HepG2 (cell line): Measurements from ENCODE around the gene RNASE8. TPM values are rescaled to one million over a fixed set of nuclear protein-coding genes. Genes with fewer than 3 reads are reported as not detected.

Experiments used
- HES4 ChIP-seq: sonication (generic); formaldehyde crosslinking; IDR thresholded peaks from 2 replicates; pipeline ENCODE4 v1.9.0; 2021; ENCODE audit warnings: mild to moderate bottlenecking, missing genetic modification reagents, borderline replicate concordance
- HOXD1 ChIP-seq: sonication (generic); formaldehyde crosslinking; IDR thresholded peaks from 2 replicates; pipeline ENCODE4 v1.5.0; 2020; ENCODE audit warnings: missing genetic modification reagents
- MED13 ChIP-seq: sonication (generic); formaldehyde crosslinking; IDR thresholded peaks from 2 replicates; pipeline ENCODE4 v1.5.0; 2020; ENCODE audit warnings: missing genetic modification reagents
- MLX ChIP-seq: IDR thresholded peaks from 2 replicates; pipeline ENCODE4 v1.6.1; 2016
- RXRB ChIP-seq: IDR thresholded peaks from 2 replicates; pipeline ENCODE4 v1.6.1; 2016; ENCODE audit warnings: borderline replicate concordance, missing genetic modification reagents, missing compliant biosample characterization
- SALL1 ChIP-seq: sonication (generic); formaldehyde crosslinking; IDR thresholded peaks from 2 replicates; pipeline ENCODE4 v1.8.0; 2022; ENCODE audit warnings: mild to moderate bottlenecking, missing genetic modification reagents
- TAF1 ChIP-seq: sonication (generic); formaldehyde crosslinking; IDR thresholded peaks from 2 replicates; pipeline ENCODE4 v1.4.0; 2020; ENCODE audit warnings: missing genetic modification reagents
- ZNF407 ChIP-seq: sonication (generic); formaldehyde crosslinking; IDR thresholded peaks from one replicate; pipeline ENCODE4 v1.5.1; 2020; ENCODE audit warnings: mild to moderate bottlenecking, missing genetic modification reagents; ENCODE audit errors: not compliant biosample characterization
- ZNF460 ChIP-seq: sonication (generic); formaldehyde crosslinking; IDR thresholded peaks from 2 replicates; pipeline ENCODE4 v1.5.1; 2020; ENCODE audit warnings: missing genetic modification reagents, mild to moderate bottlenecking, borderline replicate concordance
- ZNF530 ChIP-seq: sonication (generic); formaldehyde crosslinking; IDR thresholded peaks from 2 replicates; pipeline ENCODE4 v1.5.0; 2020; ENCODE audit warnings: low read depth, mild to moderate bottlenecking, missing genetic modification reagents
- ZNF709 ChIP-seq: sonication (generic); formaldehyde crosslinking; IDR thresholded peaks from 2 replicates; pipeline ENCODE4 v1.5.0; 2020; ENCODE audit warnings: mild to moderate bottlenecking, missing genetic modification reagents
- ZNF773 ChIP-seq: sonication (generic); formaldehyde crosslinking; IDR thresholded peaks from 2 replicates; pipeline ENCODE4 v1.4.0; 2020; ENCODE audit warnings: missing genetic modification reagents, borderline replicate concordance
- ZNF776 ChIP-seq: sonication (generic); formaldehyde crosslinking; IDR thresholded peaks from 2 replicates; pipeline ENCODE4 v1.4.0; 2020; ENCODE audit warnings: mild to moderate bottlenecking, missing genetic modification reagents
- ZNF83 ChIP-seq: sonication (generic); formaldehyde crosslinking; IDR thresholded peaks from 2 replicates; pipeline ENCODE4 v1.4.0; 2020; ENCODE audit warnings: missing genetic modification reagents, mild to moderate bottlenecking, borderline replicate concordance
- polyA plus RNA-seq, 8 experiments: library from polyadenylated mRNA; depleted of rRNA in 3 of 8; stranded (reverse) in 7 of 8; unstranded in 1 of 8; fragments of >200 nt; fragmentation: Illumina TruSeq in 4 of 8; extraction: Trizol in 4 of 8; gene quantifications; 2 replicates each; pipeline versions ENCODE4 v1.2.1 to v1.2.3, GENCODE V29; 2011 to 2016; ENCODE audit warnings: low read depth in 4 of 8, missing spikeins in 1 of 8, mixed read lengths in 1 of 8; ENCODE audit not compliant: insufficient read depth in 1 of 8
- total RNA-seq, 5 experiments: library from RNA; depleted of rRNA; stranded (reverse); fragments of >200 nt; fragmentation: Illumina TruSeq; extraction: Trizol; gene quantifications; 2 replicates each; pipeline ENCODE4 v1.2.3, GENCODE V29; 2016; ENCODE audit warnings: low read depth in 1 of 5
- TF ChIP-seq, protein P1 (sequence below): sonication (generic); formaldehyde crosslinking; IDR thresholded peaks from 2 replicates; pipeline ENCODE4 v1.5.1; 2020; ENCODE audit warnings: missing genetic modification reagents, mild to moderate bottlenecking, borderline replicate concordance
- TF ChIP-seq, protein P2 (sequence below): sonication (generic); formaldehyde crosslinking; IDR thresholded peaks from 2 replicates; pipeline ENCODE4 v1.9.0; 2021; ENCODE audit warnings: missing genetic modification reagents, borderline replicate concordance

RNASE8 gene
- total and polyA plus RNA-seq, 2 of the 13 experiments (the other 11 are each of a cell fraction or from before 2014, with no cell fraction given), result not detected

DNA sequence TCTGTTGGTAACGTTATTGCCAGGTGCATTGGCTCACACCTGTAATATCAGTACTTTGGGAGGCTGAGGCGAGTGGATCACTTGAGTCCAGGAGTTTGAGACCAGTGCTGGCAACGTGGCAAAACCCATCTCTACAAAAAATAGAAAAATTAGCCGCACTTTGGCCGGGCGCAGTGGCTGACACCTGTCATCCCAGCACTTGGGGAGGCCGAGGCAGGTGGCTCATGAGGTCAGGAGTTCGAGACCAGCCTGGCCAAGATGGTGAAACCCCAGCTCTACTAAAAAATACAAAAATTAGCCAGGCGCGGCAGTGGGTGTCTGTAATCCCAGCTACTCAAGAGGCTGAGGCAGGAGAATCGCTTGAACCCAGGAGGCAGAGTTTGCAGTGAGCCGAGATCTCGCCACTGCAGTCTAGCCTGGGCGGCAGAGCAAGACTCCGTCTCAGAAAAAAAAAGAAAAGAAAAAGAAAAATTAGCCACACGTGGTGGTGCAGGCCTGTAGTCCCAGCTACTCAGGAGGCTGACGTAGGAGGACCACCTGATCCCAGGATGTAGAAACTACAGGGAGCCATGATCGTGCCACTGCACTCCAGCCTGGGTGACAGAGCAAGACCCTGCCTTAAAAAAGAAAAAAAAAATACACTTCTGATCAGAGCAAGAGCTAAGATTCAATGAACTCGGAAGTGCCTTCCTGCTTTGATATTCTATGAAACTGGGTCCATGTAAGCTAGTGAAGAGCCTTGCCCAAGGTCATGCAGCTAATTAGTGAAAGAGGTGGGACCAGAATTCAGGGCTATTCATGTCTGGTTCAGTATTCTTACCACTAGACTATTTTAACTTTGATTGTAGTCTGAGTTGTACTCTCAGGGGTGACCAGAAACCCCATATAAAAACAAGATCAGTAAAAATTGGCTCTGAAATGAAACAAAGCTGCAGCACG lies 4.2 kb upstream of the RNASE8 start (continued):
- TF ChIP-seq, protein P1, sequence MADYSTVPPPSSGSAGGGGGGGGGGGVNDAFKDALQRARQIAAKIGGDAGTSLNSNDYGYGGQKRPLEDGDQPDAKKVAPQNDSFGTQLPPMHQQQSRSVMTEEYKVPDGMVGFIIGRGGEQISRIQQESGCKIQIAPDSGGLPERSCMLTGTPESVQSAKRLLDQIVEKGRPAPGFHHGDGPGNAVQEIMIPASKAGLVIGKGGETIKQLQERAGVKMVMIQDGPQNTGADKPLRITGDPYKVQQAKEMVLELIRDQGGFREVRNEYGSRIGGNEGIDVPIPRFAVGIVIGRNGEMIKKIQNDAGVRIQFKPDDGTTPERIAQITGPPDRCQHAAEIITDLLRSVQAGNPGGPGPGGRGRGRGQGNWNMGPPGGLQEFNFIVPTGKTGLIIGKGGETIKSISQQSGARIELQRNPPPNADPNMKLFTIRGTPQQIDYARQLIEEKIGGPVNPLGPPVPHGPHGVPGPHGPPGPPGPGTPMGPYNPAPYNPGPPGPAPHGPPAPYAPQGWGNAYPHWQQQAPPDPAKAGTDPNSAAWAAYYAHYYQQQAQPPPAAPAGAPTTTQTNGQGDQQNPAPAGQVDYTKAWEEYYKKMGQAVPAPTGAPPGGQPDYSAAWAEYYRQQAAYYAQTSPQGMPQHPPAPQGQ (CRISPR knock-in tag), result 0 out of 2 replicates have a peak, but pooled peaks have one; percentile 16
- TF ChIP-seq ZNF773 (CRISPR knock-in tag) (no peak), MLX (CRISPR knock-in tag) (no peak), ZNF83 (no peak), HES4 (CRISPR knock-in tag) (0 out of 2 replicates have a peak, but pooled peaks have one; percentile 46), TAF1 (CRISPR knock-in tag) (no peak), ZNF460 (CRISPR knock-in tag) (no peak), ZNF776 (CRISPR knock-in tag) (no peak), ZNF709 (no peak), ZNF407 (CRISPR knock-in tag) (no peak), SALL1 (CRISPR knock-in tag) (peak; percentile 33; the same call in 1 of the 2 replicates), ZNF530 (CRISPR knock-in tag) (no peak), RXRB (CRISPR knock-in tag) (peak; percentile 22; the same call in 1 of the 2 replicates), MED13 (no peak), HOXD1 (CRISPR knock-in tag) (no peak)
- TF ChIP-seq, protein P2, sequence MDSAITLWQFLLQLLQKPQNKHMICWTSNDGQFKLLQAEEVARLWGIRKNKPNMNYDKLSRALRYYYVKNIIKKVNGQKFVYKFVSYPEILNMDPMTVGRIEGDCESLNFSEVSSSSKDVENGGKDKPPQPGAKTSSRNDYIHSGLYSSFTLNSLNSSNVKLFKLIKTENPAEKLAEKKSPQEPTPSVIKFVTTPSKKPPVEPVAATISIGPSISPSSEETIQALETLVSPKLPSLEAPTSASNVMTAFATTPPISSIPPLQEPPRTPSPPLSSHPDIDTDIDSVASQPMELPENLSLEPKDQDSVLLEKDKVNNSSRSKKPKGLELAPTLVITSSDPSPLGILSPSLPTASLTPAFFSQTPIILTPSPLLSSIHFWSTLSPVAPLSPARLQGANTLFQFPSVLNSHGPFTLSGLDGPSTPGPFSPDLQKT (CRISPR knock-in tag), result no peak
